Measurements from ENCODE around the gene REEP6.

DNA sequence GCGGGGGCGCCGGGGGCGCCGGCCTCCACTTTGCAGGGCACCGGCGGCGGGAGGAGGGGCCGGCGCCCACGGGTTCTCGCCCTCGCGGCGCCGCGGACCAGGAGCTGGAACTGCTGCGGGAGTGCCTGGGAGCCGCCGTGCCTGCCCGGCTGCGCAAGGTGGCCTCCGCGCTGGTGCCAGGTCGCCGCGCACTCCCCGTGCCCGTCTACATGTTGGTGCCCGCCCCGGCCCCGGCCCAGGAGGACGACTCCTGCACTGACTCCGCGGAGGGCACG lies 23.8 kb upstream of the REEP6 start:
- TF ChIP-seq, protein P1, sequence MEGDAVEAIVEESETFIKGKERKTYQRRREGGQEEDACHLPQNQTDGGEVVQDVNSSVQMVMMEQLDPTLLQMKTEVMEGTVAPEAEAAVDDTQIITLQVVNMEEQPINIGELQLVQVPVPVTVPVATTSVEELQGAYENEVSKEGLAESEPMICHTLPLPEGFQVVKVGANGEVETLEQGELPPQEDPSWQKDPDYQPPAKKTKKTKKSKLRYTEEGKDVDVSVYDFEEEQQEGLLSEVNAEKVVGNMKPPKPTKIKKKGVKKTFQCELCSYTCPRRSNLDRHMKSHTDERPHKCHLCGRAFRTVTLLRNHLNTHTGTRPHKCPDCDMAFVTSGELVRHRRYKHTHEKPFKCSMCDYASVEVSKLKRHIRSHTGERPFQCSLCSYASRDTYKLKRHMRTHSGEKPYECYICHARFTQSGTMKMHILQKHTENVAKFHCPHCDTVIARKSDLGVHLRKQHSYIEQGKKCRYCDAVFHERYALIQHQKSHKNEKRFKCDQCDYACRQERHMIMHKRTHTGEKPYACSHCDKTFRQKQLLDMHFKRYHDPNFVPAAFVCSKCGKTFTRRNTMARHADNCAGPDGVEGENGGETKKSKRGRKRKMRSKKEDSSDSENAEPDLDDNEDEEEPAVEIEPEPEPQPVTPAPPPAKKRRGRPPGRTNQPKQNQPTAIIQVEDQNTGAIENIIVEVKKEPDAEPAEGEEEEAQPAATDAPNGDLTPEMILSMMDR (IDR thresholded peaks at IDR 0.05), result no peak
- TF ChIP-seq POLR2A (IDR thresholded peaks at IDR 0.05), result no peak

All from uterus (tissue), 2 donors.